PC-3 (cell line): Measurements from ENCODE around the gene CIDEB.

Experiments used
- CTCF ChIP-seq: fragments of 300-600 bp; sonication (generic); conservative IDR thresholded peaks from 2 replicates; pipeline ENCODE4 v1.5.1; 2017; ENCODE audit warnings: antibody characterized with exemption, low read depth, mild to moderate bottlenecking, low read length
- EZH2 ChIP-seq: fragments of 300-600 bp; sonication (generic); IDR thresholded peaks from one replicate; pipeline ENCODE4 v1.6.1; 2017; ENCODE audit warnings: antibody characterized with exemption, mild to moderate bottlenecking, low read length; ENCODE audit not compliant: unreplicated experiment
- EZH2phosphoT487 ChIP-seq: fragments of 300-600 bp; sonication (generic); IDR thresholded peaks from 2 replicates; pipeline ENCODE4 v1.6.1; 2018; ENCODE audit warnings: mild to moderate bottlenecking, antibody characterized with exemption, low read length, borderline replicate concordance

GRCh38 chr14:24262821-24263733, 44.7 kb downstream of the CIDEB start, which contains the start of gene TGM1:
- TF ChIP-seq CTCF (no peak), EZH2 (no peak), EZH2phosphoT487 (no peak)
